Activated T-cell treated with anti-CD3 and anti-CD28 coated beads, Interleukin-2, amount 50 U/mL, for 24 hours (primary cell): ENCODE measurements around the gene AP2B1.
"Not testable (repeated sequence)": the region's sequence is repeated elsewhere in the genome, so short reads cannot be mapped to it uniquely, and the experiment has no call there.

Source experiments
- DNase-seq: peaks from one replicate; pipeline ENCODE4 v3.0.0-alpha.2; 2020
- H3K27ac Mint-ChIP-seq: 2 replicates; pipeline ENCODE4 v1.8.0; 2020; ENCODE audit warnings: mild to moderate bottlenecking, mixed read lengths
- H3K27me3 Mint-ChIP-seq: 2 replicates; pipeline ENCODE4 v1.8.0; 2020; ENCODE audit warnings: mixed read lengths
- H3K36me3 Mint-ChIP-seq: 2 replicates; pipeline ENCODE4 v1.8.0; 2020; ENCODE audit warnings: low read depth, mixed read lengths
- H3K4me1 Mint-ChIP-seq: 2 replicates; pipeline ENCODE4 v1.8.0; 2020; ENCODE audit warnings: low read depth, mixed read lengths
- H3K4me3 Mint-ChIP-seq: 2 replicates; pipeline ENCODE4 v1.8.0; 2020; ENCODE audit warnings: mild to moderate bottlenecking, moderate library complexity, mixed read lengths
- H3K9me3 Mint-ChIP-seq: 2 replicates; pipeline ENCODE4 v1.8.0; 2020; ENCODE audit warnings: mixed read lengths

Gene AP2B1

DNA sequence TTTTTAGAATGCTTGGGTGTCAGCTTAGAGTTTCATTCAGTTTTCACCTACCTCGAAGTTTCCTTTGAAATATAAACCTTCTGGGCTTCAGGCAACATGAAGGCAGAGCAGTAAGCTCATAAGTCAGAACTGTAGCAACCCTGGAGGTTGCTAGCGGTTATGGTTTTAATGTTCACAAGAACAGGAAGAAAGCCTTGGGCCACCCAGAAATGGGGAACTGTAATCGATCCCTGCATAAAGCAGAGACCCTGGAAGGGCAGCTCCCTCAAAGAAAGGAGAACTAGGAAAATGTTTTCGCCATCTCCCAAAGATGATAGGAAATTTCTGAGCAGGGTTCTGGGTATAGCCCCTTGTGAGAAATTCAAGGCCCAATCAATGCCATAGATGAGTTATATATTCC is 96.5 kb downstream of the AP2B1 start:
- Mint-ChIP-seq H3K36me3 (peaks cover 90% of the 10 kb centered on the region), H3K9me3 (no peaks in the 10 kb centered on the region), H3K27me3 (no peaks in the 10 kb centered on the region), H3K27ac (no peak overlapping the region), H3K4me1 (peaks cover 10% of the 10 kb centered on the region), H3K4me3 (no peak overlapping the region)
- DNase-seq, result no peak

DNA sequence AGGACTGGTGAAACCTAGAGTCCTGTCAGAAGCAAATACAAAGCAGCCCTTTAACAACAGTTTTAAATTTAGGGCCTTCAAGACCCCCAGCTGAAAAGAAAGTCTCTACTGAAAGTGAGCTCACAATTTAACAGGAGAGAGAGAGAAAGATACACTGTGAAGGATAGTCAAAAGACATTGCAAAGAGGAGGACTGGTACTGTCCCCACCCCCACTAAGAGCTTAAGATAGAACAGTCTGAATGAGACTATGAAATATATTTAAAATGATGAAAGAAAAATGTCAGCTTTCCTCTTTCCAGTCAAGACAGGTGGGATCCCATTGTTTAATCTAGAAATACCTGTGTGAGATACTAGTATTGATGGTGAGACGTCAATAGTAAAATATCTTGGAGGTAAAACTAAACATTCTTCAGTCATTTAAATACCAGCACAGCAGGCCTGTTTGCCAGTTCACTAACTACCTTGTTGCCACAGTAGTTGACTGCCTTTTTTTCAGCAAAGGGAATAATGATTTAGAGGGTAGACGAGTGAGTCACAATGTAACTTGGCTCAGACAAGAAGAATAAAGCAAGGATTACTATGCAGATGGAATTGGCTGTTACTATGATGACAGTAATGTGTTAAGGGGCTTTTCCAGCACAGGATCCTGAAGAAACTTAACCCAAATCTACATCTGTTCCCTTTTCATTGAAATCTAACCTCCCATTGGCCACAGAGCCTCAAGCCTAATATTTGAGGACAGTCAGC is 97.1 kb downstream of the AP2B1 start:
- Mint-ChIP-seq H3K4me1 (peaks cover 5% of the 10 kb centered on the region), H3K36me3 (peaks cover 88% of the 10 kb centered on the region), H3K27ac (no peak overlapping the region), H3K27me3 (no peaks in the 10 kb centered on the region), H3K4me3 (no peak overlapping the region), H3K9me3 (no peaks in the 10 kb centered on the region)
- DNase-seq, result no peak

DNA sequence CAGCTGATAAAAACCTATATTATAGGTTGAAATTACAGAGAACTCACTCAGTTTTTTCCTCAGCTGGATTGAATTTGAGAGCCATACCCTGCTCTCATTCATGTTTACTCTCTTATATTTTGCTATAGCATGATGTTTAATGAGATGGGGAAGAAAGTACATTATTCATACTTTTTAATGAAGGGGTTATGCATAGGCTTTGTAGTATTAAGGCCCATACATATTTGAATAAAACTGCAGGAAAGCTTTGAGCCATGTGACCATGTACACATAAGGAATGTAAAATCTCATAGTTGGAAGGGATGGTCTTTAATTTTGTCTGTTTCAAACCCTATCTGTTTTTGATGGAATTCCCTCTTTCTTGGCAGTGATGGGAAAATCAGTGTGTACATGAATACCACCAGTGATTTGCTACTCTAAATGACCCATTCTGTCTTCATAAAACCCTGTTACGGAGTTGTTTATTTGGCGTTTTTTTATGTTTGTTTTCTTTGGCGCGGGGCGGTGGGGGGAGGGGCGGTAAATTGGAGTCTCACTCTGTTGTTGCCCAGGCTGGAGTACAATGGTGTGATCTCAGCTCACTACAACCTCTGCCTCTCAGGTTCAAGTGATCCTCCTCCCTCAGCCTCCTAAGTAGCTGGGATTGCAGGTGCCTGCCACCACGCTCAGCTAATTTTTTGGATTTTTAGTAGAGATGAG is 105.5 kb downstream of the AP2B1 start:
- H3K4me3 Mint-ChIP-seq, result no peak overlapping the region
- no peak for DNase-seq
- H3K9me3 Mint-ChIP-seq, result no peaks in the 10 kb centered on the region
- H3K4me1 Mint-ChIP-seq, result no peaks in the 10 kb centered on the region
- no peaks in the 10 kb centered on the region for H3K27me3 Mint-ChIP-seq
- no peak overlapping the region for H3K27ac Mint-ChIP-seq
- H3K36me3 Mint-ChIP-seq, result peaks cover 89% of the 10 kb centered on the region

DNA sequence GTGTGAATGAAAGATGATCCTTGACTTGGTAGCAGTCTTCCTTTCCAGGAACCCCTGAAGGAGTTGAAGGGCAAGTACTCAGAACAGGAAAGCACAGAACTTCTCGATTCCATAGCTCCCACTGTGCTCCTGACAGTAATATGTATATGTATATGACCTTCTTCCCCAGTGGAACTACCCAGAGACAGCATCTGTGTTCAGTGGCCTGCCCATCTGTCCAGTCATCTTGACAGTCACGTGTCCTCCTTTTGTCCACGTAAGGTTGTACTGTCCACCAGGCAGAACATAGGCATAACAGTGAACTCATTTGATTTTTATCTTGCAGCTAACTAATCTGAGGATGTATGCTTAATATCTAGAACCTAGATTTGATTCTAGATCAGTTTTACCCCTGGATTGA is 106.5 kb downstream of the AP2B1 start:
- Mint-ChIP-seq H3K36me3 (peaks cover 87% of the 10 kb centered on the region), H3K4me1 (no peaks in the 10 kb centered on the region), H3K4me3 (no peak overlapping the region), H3K27ac (no peak overlapping the region), H3K27me3 (no peaks in the 10 kb centered on the region), H3K9me3 (no peaks in the 10 kb centered on the region)
- DNase-seq, result no peak

DNA sequence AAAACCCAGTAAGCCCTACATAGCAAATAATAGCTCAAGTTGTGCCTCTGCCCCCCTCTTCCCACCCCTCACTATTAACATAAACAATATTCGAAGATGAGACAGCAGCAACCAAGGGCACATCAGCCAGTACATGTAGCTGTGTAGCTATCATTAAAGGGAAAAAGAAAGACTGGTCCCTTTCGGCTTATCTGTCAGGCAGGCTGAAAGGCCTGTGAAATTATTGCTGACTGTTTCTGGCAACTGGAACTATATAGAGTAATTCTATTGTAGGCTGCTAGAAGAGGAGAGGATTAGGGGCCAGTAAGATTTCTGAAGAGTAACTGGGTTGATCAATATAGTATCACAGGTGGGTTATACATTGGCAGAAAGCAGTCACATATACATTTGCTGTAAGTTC is 107.8 kb downstream of the AP2B1 start:
- H3K4me1 Mint-ChIP-seq, result no peaks in the 10 kb centered on the region
- H3K36me3 Mint-ChIP-seq, result peaks cover 88% of the 10 kb centered on the region
- no peaks in the 10 kb centered on the region for H3K9me3 Mint-ChIP-seq
- H3K27me3 Mint-ChIP-seq, result no peaks in the 10 kb centered on the region
- DNase-seq, result no peak
- no peak overlapping the region for H3K27ac Mint-ChIP-seq
- H3K4me3 Mint-ChIP-seq, result no peak overlapping the region

DNA sequence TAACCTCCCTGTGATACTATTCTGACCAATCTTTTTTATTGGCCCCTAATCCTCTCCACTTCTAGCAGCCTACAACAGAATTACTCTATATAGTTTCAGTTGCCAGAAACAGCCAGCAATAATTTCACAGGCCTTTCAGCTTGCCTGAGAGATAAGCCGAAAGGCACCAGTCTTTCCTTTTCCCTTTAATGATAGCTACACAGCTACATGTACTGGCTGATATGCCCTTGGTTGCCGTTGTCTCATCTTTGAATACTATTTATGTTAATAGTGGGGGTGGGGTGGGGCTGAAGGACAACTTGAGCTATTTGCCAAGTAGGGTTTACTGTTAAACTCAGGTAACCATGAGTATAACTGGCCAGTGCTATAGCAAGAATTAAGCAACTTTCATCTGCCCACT is 108.5 kb downstream of the AP2B1 start:
- no peak for DNase-seq
- Mint-ChIP-seq H3K9me3 (no peaks in the 10 kb centered on the region), H3K4me1 (no peaks in the 10 kb centered on the region), H3K4me3 (no peak overlapping the region), H3K27ac (no peak overlapping the region), H3K36me3 (peaks cover 84% of the 10 kb centered on the region), H3K27me3 (no peaks in the 10 kb centered on the region)

DNA sequence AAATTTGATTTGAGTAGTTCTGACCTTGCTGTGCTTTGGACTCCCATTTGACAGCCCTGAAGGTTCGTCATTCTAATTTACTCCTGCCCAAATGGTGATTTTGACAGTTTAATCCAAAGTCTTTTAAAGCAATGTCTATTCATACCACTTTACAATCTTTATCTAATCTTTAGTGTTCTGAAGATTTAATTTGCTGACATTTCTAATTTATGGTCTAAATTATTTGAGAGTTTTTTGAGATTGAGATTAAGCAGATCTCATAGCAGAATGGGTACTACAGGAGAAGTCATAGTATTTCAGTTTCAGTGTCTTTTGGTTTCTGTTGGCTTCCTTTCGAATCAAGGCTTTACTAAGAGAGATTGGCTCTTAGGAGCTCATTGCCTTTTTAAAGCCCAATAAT is 111.7 kb downstream of the AP2B1 start:
- H3K27ac Mint-ChIP-seq, result no peak overlapping the region
- no peaks in the 10 kb centered on the region for H3K27me3 Mint-ChIP-seq
- no peaks in the 10 kb centered on the region for H3K9me3 Mint-ChIP-seq
- H3K4me1 Mint-ChIP-seq, result peaks cover 2% of the 10 kb centered on the region
- H3K36me3 Mint-ChIP-seq, result peaks cover 82% of the 10 kb centered on the region
- H3K4me3 Mint-ChIP-seq, result no peak overlapping the region
- no peak for DNase-seq

DNA sequence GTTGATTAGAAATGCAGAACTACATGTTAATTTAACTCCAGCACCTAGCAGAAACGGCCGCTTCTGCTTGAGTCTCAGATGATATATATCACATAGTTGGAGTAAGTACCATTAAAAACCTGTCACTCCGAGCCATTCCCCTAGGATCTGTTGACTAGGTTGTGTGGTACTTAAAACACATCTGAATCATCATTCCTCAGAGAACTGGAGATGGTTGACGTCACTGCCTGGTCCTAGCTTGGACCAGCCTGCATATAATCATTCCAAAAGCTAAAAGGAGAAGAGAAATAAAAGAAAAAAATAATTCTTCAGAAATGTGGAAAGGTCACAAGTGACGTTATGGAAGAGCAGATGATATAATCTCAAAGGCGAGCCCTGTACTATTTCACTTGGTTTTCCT is 113.0 kb downstream of the AP2B1 start:
- Mint-ChIP-seq H3K36me3 (peaks cover 80% of the 10 kb centered on the region), H3K9me3 (no peaks in the 10 kb centered on the region), H3K27ac (no peak overlapping the region), H3K4me3 (no peak overlapping the region), H3K27me3 (no peaks in the 10 kb centered on the region), H3K4me1 (peaks cover 12% of the 10 kb centered on the region)
- no peak for DNase-seq

DNA sequence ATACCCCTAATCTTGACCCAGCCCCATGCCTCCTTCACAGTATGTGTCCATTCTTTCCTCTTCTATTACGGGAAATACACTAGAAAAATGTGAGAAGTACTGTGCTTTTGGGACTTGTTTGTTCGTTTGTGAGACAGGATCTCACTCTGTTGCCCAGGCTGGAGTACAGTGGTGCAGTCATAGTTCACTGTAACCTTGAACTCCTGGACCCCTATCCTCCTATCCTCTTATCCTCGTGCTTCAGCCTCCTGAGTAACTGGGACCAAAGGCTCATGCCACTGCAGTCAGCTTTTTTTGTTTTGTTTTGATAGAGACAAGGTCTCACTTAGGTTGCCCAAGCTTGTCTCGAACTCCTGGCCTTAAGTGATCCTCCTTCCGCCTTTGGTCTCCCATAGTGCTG is 114.4 kb downstream of the AP2B1 start:
- Mint-ChIP-seq H3K9me3 (no peaks in the 10 kb centered on the region), H3K36me3 (peaks cover 76% of the 10 kb centered on the region), H3K27me3 (no peaks in the 10 kb centered on the region), H3K27ac (no peak overlapping the region), H3K4me1 (peaks cover 16% of the 10 kb centered on the region), H3K4me3 (no peak overlapping the region)
- no peak for DNase-seq

DNA sequence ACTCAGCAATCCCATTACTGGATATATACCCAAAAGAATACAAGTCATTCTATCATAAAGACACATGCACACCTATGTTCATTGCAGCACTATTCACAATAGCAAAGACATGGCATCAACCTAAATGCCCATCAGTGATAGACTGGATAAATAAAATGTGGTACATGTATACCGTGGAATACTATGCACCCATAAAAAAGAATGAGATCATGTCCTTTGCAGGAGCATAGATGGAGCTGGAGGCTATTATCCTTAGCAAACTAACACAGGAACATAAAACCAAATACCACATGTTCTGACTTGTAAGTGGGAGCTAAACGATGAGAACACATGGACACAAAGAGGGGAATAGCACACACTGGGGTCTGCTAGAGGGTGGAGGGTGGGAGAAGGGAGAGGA is 116.2 kb downstream of the AP2B1 start:
- not testable (repeated sequence) for H3K27ac Mint-ChIP-seq, H3K27me3 Mint-ChIP-seq, H3K9me3 Mint-ChIP-seq, H3K4me3 Mint-ChIP-seq, DNase-seq
- H3K36me3 Mint-ChIP-seq, result peaks cover 66% of the 10 kb centered on the region
- H3K4me1 Mint-ChIP-seq, result peaks cover 30% of the 10 kb centered on the region

DNA sequence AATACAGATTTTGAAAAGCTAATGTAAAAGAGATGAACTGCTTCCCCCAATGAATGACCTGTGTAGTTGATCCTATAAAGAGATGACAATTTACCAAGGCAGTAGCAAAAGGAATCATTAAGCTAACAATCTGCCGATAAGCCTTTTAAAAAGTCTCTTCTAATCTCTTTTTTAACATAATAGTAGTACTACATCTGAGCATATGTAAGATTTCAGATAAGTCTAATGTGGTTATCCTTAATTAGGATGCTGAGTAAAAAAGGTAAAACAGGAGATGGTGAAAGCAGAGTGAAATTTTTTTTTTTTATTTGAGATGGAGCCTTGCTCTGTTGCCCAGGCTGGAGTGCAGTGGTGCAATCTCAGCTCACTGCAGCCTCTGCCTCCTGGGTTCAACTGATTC is 118.1 kb downstream of the AP2B1 start:
- no peak for DNase-seq
- H3K27me3 Mint-ChIP-seq, result no peaks in the 10 kb centered on the region
- H3K36me3 Mint-ChIP-seq, result peaks cover 65% of the 10 kb centered on the region
- no peak overlapping the region for H3K4me3 Mint-ChIP-seq
- H3K9me3 Mint-ChIP-seq, result no peaks in the 10 kb centered on the region
- peaks cover 41% of the 10 kb centered on the region for H3K4me1 Mint-ChIP-seq
- no peak overlapping the region for H3K27ac Mint-ChIP-seq

DNA sequence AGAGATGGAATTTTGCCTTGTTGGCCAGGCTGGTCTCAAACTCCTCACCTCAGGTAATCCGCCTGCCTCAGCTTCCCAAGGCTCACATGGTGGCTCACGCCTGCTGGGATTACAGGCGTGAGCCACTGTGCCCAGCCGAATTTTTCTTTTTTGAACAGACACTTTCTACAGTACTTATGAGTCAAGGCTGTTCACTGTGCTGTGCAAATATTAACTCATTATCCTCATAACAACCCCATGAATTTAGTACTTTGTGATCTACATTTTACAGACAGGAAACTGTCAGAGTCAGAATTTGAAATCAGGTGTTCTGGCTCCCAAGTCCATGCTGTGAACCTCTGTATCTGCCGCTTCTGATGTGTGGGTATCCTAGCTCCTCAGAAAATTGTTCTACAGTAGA is 118.6 kb downstream of the AP2B1 start:
- no peaks in the 10 kb centered on the region for H3K9me3 Mint-ChIP-seq
- DNase-seq, result no peak
- peaks cover 44% of the 10 kb centered on the region for H3K4me1 Mint-ChIP-seq
- peaks cover 69% of the 10 kb centered on the region for H3K36me3 Mint-ChIP-seq
- H3K4me3 Mint-ChIP-seq, result no peak overlapping the region
- H3K27ac Mint-ChIP-seq, result no peak overlapping the region
- H3K27me3 Mint-ChIP-seq, result no peaks in the 10 kb centered on the region

DNA sequence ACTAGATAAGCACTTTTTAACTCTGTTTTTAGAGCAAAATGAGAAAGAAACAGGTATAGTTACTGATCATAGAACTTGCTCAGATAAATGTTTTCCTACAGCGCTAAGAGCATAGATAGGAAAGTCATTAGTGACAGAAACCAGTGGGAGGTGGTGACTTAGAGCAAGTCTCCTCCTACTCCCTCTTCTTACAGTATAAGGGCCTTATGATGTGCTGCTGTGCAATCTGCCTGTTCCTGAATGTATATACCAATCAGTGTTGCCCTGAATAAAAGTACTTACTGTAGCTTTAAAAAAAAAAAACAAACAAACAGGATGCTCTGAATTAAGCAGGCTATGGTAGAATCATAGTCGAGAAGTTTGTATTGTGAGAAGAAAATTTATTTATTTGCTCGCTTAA is 121.0 kb downstream of the AP2B1 start:
- H3K36me3 Mint-ChIP-seq, result peaks cover 63% of the 10 kb centered on the region
- peaks cover 51% of the 10 kb centered on the region for H3K4me1 Mint-ChIP-seq
- H3K9me3 Mint-ChIP-seq, result no peaks in the 10 kb centered on the region
- H3K27me3 Mint-ChIP-seq, result no peaks in the 10 kb centered on the region
- H3K27ac Mint-ChIP-seq, result peak overlapping the region; percentile 53
- H3K4me3 Mint-ChIP-seq, result no peak overlapping the region
- DNase-seq, result no peak

DNA sequence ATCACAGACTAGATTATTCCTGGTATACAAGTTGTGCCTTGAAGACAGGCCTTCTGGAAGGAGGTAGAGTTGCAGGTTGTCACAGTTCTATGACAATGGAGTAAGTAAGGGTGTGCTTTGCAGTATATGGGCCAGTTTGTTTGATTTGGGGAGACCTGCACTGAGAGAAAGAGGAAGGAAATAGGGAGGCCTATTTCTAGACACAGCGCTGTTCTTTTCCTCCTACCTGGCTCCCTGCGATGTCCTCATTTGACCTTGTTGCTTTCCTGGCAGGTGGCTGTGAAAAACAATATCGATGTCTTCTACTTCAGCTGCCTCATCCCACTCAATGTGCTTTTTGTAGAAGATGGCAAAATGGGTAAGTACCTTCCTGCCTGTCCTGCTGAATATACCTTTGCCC is 121.8 kb downstream of the AP2B1 start:
- Mint-ChIP-seq H3K4me1 (peaks cover 48% of the 10 kb centered on the region), H3K36me3 (peaks cover 58% of the 10 kb centered on the region), H3K27me3 (no peaks in the 10 kb centered on the region), H3K9me3 (no peaks in the 10 kb centered on the region), H3K4me3 (no peak overlapping the region), H3K27ac (no peak overlapping the region)
- DNase-seq, result no peak

DNA sequence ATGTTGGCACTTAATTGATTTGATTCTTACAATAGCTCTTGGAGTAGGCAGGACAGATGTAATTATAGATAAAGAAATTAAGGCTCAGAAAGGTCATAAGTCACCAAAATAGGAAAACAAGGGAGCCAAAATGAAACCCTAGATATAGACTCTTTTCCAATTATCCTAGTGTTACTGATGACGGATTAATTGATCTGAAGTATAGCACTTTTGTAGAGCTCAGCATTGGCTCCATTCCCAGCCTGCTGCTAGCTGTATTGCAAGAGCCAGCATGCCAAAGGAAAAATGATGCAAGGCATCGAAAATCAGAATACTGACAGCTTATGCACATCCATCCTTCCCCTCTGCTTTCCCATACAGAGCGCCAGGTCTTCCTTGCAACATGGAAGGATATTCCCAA is 122.8 kb downstream of the AP2B1 start:
- Mint-ChIP-seq H3K27ac (no peak overlapping the region), H3K27me3 (no peaks in the 10 kb centered on the region), H3K4me1 (peaks cover 41% of the 10 kb centered on the region), H3K9me3 (no peaks in the 10 kb centered on the region), H3K36me3 (peaks cover 54% of the 10 kb centered on the region), H3K4me3 (no peak overlapping the region)
- DNase-seq, result no peak
